Omental fat pad (tissue), 4 donors: ENCODE data around the gene BRI3. TPM values are rescaled to one million over a fixed set of nuclear protein-coding genes. Genes with fewer than 3 reads are reported as not detected.
"Not testable (repeated sequence)": the region's sequence is repeated elsewhere in the genome, so short reads cannot be mapped to it uniquely, and the experiment has no call there.

Experiments used
- ATAC-seq: fragments of 150-250 bp; one replicate; pipeline ENCODE4 v1.9.1; 2016; ENCODE audit warnings: mild to moderate bottlenecking, moderate library complexity; ENCODE audit not compliant: low FRiP score
- DNase-seq: peaks from one replicate; pipeline ENCODE4 v3.0.0-alpha.2; 2019; ENCODE audit warnings: low spot score
- CTCF ChIP-seq, 3 donors: fragments of 450-650 bp; IDR thresholded peaks; one replicate each; pipeline ENCODE4 v1.5.1; 2016 to 2017; ENCODE audit warnings: antibody characterized with exemption in 3 of 3, mild to moderate bottlenecking in 3 of 3, moderate library complexity in 2 of 3
- total RNA-seq, 4 donors: library from RNA; depleted of rRNA; stranded (reverse); fragments of >200 nt; gene quantifications; one replicate each; pipeline ENCODE4 v1.1.0, GENCODE V29; 2016

BRI3 gene
- total RNA-seq, 4 donors from 2014 or later: 39.0 to 126 (median 71.8) TPM

GRCh38 chr7:98312201-98312600 is 30.7 kb downstream of the BRI3 start:
- no peak for TF ChIP-seq CTCF (IDR thresholded peaks at IDR 0.05)
- ATAC-seq: no peak
- no peak for DNase-seq

- no peak for TF ChIP-seq CTCF (IDR thresholded peaks at IDR 0.05)
- no peak for ATAC-seq
- no peak for DNase-seq
These were observed 33.0 kb downstream of the BRI3 start for GRCh38 chr7:98314469-98314868.

- ATAC-seq (no peak), DNase-seq (no peak)
- no peak for TF ChIP-seq CTCF (IDR thresholded peaks at IDR 0.05)
These were observed 34.0 kb downstream of the BRI3 start for GRCh38 chr7:98315318-98315993.

- ATAC-seq, DNase-seq: not testable (repeated sequence)
These were observed 34.6 kb downstream of the BRI3 start for GRCh38 chr7:98315994-98316527.

- no peak for ATAC-seq
- no peak for TF ChIP-seq CTCF (IDR thresholded peaks at IDR 0.05)
- no peak for DNase-seq
These were observed 36.0 kb downstream of the BRI3 start for GRCh38 chr7:98317366-98318040.

- TF ChIP-seq CTCF (IDR thresholded peaks at IDR 0.05): no peak
- no peak for ATAC-seq
- no peak for DNase-seq
These were observed 37.7 kb downstream of the BRI3 start for GRCh38 chr7:98319176-98319575.

- ATAC-seq (no peak), DNase-seq (no peak)
- TF ChIP-seq CTCF (IDR thresholded peaks at IDR 0.05): no peak
These were observed 39.8 kb downstream of the BRI3 start for GRCh38 chr7:98321301-98321700.
